DND-41 (cell line): ENCODE data around the gene ABCA3.

Source experiments
- ATAC-seq: fragments of 200-7000 bp; cut with Tn5 transposase; 3 replicates; pipeline ENCODE4 v1.9.1; 2021; ENCODE audit warnings: low read depth; ENCODE audit not compliant: insufficient read depth
- DNase-seq: peaks from one replicate; pipeline ENCODE4 v3.0.0-alpha.2; 2020
- H2AFZ ChIP-seq: 2 replicates; pipeline ENCODE4 v1.6.0; 2012; ENCODE audit warnings: low read depth, low read length
- H3K27ac ChIP-seq: 2 replicates; pipeline ENCODE4 v1.5.1; 2012; ENCODE audit warnings: low read length, inconsistent platforms
- H3K27me3 ChIP-seq: fragments of 200-600 bp; sonication (generic); 2 replicates; pipeline ENCODE4 v1.6.0; 2012; ENCODE audit warnings: low read length, mild to moderate bottlenecking, inconsistent platforms; ENCODE audit not compliant: insufficient read depth, poor library complexity
- H3K36me3 ChIP-seq: 2 replicates; pipeline ENCODE4 v1.5.1; 2012; ENCODE audit warnings: low read length, inconsistent platforms; ENCODE audit not compliant: insufficient read depth
- H3K4me1 ChIP-seq: 2 replicates; pipeline ENCODE4 v1.5.1; 2012; ENCODE audit warnings: mild to moderate bottlenecking, low read length; ENCODE audit not compliant: insufficient read depth
- H3K4me2 ChIP-seq: 2 replicates; pipeline ENCODE4 v1.6.0; 2012; ENCODE audit warnings: mild to moderate bottlenecking, moderate library complexity, low read length, inconsistent platforms; ENCODE audit not compliant: insufficient read depth
- H3K4me3 ChIP-seq, 2 experiments: fragments of 200-600 bp in 1 of 2; shearing (Covaris generic) in 1 of 2; 2 replicates each; pipeline ENCODE4 v1.5.1; 2012 to 2016; ENCODE audit warnings: inconsistent platforms in 2 of 2, low read length in 2 of 2, mild to moderate bottlenecking in 2 of 2, low read depth in 1 of 2, moderate library complexity in 1 of 2
- H3K79me2 ChIP-seq: 2 replicates; pipeline ENCODE4 v1.6.0; 2012; ENCODE audit warnings: low read length, inconsistent platforms; ENCODE audit not compliant: insufficient read depth
- H3K9ac ChIP-seq: 2 replicates; pipeline ENCODE4 v1.6.0; 2012; ENCODE audit warnings: low read depth, mild to moderate bottlenecking, inconsistent platforms, low read length, moderate library complexity
- H3K9me3 ChIP-seq: 2 replicates; pipeline ENCODE4 v1.5.1; 2012; ENCODE audit warnings: low read length, moderate library complexity, mild to moderate bottlenecking, inconsistent platforms; ENCODE audit not compliant: insufficient read depth, severe bottlenecking
- H4K20me1 ChIP-seq: 2 replicates; pipeline ENCODE4 v1.6.0; 2012; ENCODE audit warnings: low read length; ENCODE audit not compliant: insufficient read depth
- CTCF ChIP-seq: IDR thresholded peaks from 2 replicates; pipeline ENCODE4 v1.5.1; 2012; ENCODE audit warnings: borderline replicate concordance, low read length, moderate library complexity, mild to moderate bottlenecking; ENCODE audit not compliant: poor library complexity, severe bottlenecking; ENCODE audit errors: extremely low read depth
- EZH2 ChIP-seq: IDR thresholded peaks from 3 replicates; pipeline ENCODE4 v1.6.1; 2012; ENCODE audit warnings: borderline replicate concordance, low read depth, mild to moderate bottlenecking, moderate library complexity, low read length, inconsistent platforms; ENCODE audit not compliant: severe bottlenecking

ABCA3 gene

GRCh38 chr16:2285731-2286191, 54.8 kb downstream of the ABCA3 start:
- H3K4me3 ChIP-seq, result no peak overlapping the region

DNA sequence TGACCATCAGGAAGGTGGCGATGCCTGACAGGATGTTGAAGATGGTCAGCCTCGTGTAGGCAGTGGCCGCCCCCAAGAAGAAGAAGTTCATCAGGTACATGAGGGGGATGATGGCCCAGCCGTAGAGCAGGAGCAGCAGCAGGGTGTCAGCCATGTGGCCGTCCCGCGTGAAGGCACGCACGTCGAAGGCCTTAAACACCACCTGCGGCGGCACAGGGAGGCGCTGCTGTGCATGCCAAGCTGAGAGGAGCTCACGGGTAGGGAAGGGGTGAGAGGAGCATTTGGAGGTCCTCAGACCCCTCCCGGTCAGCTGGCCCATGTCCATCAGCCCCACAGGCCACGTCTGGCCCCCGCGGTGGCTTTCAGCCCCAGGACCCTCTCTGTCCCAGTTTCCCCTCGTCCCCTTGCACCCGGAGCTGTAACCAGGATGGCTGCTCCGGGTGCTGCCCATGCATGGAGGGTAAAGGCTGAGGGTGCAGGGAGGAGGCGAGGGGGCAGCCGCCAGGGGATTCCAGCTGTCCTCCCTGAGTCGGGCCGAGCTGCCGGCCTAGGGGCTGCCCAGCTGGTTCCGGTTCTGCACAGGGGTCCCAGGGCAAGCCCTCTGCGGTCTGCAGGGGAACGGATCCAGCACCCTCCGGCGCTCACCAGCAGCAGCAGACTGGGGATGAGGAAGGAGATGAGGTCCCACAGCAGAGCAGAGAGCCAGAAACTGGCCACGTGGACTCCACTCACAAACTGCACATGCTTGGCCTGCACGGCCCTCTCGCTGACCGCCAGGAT, 55.5 kb downstream of the ABCA3 start:
- Histone ChIP-seq H3K4me2 (no peak overlapping the region), H3K4me1 (no peaks in the 10 kb centered on the region), H3K27ac (no peak overlapping the region), H3K4me3 (no peak overlapping the region), H4K20me1 (no peaks in the 10 kb centered on the region; the same call in 1 of the 2 replicates), H3K27me3 (no peaks in the 10 kb centered on the region), H2AFZ (no peak overlapping the region), H3K79me2 (no peaks in the 10 kb centered on the region), H3K36me3 (no peaks in the 10 kb centered on the region), H3K9ac (no peak overlapping the region), H3K9me3 (no peaks in the 10 kb centered on the region)
- TF ChIP-seq CTCF, result peak; percentile 3
- no peak for TF ChIP-seq EZH2
- DNase-seq, result no peak
- no peak for ATAC-seq

More at GRCh38 chr16:2285731-2286191, 54.8 kb downstream of the ABCA3 start:
- H3K36me3 ChIP-seq, result no peaks in the 10 kb centered on the region
- H4K20me1 ChIP-seq, result no peaks in the 10 kb centered on the region; the same call in 1 of the 2 replicates
- no peak for ATAC-seq
- no peak overlapping the region for H3K9ac ChIP-seq
- no peak overlapping the region for H2AFZ ChIP-seq
- H3K4me2 ChIP-seq, result no peak overlapping the region
- H3K9me3 ChIP-seq, result no peaks in the 10 kb centered on the region
- TF ChIP-seq CTCF (no peak), EZH2 (no peak)
- no peaks in the 10 kb centered on the region for H3K27me3 ChIP-seq
- no peak for DNase-seq
- H3K4me1 ChIP-seq, result no peaks in the 10 kb centered on the region
- no peak overlapping the region for H3K27ac ChIP-seq
- H3K79me2 ChIP-seq, result no peaks in the 10 kb centered on the region

DNA sequence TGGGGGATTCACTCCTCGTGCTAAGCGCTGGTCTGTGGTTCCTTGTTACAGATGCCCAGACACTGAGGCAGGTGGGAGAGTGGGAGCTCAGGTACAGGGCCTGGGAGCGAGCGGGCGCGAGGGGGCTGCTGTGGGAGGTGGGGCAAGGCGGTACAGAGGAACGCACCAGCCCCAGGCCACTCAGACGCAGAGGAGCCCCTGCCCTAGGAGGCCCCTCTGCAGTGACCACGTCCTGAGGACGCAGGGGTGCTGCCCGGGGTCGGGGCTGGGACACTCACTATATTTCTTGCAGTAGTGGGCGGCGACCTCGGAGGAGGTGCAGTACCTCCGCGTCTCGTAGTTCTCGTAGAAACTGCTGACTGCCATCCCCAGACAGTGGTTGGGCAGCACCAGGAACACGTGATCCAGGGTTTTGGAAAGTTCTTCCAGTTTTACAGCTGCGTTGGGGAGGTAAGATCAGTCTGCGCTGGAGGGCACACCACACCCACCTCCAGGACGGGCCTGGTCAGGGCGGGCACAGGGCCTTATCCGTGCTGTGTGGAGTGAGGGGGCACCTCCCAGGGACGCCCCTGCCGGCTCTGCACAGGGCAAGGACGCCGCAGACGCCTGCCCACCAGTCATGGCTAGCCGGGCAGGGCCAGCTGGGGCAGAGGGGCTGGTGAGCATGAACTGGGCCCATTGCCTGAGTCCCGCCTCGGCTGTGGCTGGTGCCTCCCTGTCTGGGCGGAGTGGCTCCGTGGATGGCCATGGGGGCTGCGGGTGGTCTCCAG, 56.3 kb downstream of the ABCA3 start:
- Histone ChIP-seq H2AFZ (no peak overlapping the region), H4K20me1 (peaks cover 2% of the 10 kb centered on the region; the same call in 1 of the 2 replicates), H3K27me3 (no peaks in the 10 kb centered on the region), H3K27ac (no peak overlapping the region), H3K9me3 (no peaks in the 10 kb centered on the region), H3K4me2 (no peak overlapping the region), H3K36me3 (no peaks in the 10 kb centered on the region), H3K4me3 (no peak overlapping the region), H3K4me1 (no peaks in the 10 kb centered on the region), H3K9ac (no peak overlapping the region), H3K79me2 (no peaks in the 10 kb centered on the region)
- DNase-seq (no peak), ATAC-seq (no peak)
- TF ChIP-seq CTCF (no peak), EZH2 (no peak)
